ENCODE measurements around the gene STAC2.

- TF ChIP-seq MXI1 (IDR thresholded peaks at IDR 0.05; ENCODE audit: low read depth, low read length): no peak
- TF ChIP-seq ZFX (CRISPR knock-in tag; IDR thresholded peaks at IDR 0.05): no peak
- no peak for TF ChIP-seq POLR2A (conservative IDR thresholded peaks at IDR 0.05)
Measured at GRCh38 chr17:39183720-39184119, 42.0 kb downstream of the STAC2 start.

Data from K562 (cell line).